Right ventricle myocardium superior (tissue), 1 donor: Measurements from ENCODE around the gene SP110. TPM values are rescaled to one million over a fixed set of nuclear protein-coding genes. Genes with fewer than 3 reads are reported as not detected.

Source experiments
- ATAC-seq: fragments of 200-7000 bp; cut with Tn5 transposase; one replicate; pipeline ENCODE4 v1.9.1; 2020; ENCODE audit warnings: mild to moderate bottlenecking; ENCODE audit not compliant: poor library complexity
- DNase-seq: peaks from one replicate; pipeline ENCODE4 v3.0.0-alpha.2; 2020
- intact Hi-C: fragments of 100-400 bp; cut with DNase I; formaldehyde crosslinking; loops from one replicate; pipeline ENCODE4 v1.11.2; 2022
- total RNA-seq: library from RNA; stranded (reverse); fragmentation: NEBNext Ultra II Directional; extraction: Animal tissue kit (Norgen Biotek cat#: 25700); gene quantifications from one replicate; pipeline ENCODE4 v1.2.1, GENCODE V29; 2021
- donor health status: DM: no; HTN: yes; CAD: no; lungs with severe emphysema.

The SP110 gene
- total RNA-seq, 1 donor from 2014 or later = 8.6 TPM

- intact Hi-C loops = no loop called here
- ATAC-seq (no peak), DNase-seq (no peak)
Measured at GRCh38 chr2:230178546-230179485, 41.0 kb downstream of the SP110 start.

- intact Hi-C loops = no loop called here
- no peak for ATAC-seq
Measured at GRCh38 chr2:230176996-230177395, 42.8 kb downstream of the SP110 start.

GRCh38 chr2:230174466-230174865, 45.3 kb downstream of the SP110 start:
- ATAC-seq = no peak
- DNase-seq = no peak
- intact Hi-C loops = no loop called here

More at GRCh38 chr2:230176996-230177395, 42.8 kb downstream of the SP110 start:
- DNase-seq = no peak

- no peak for DNase-seq
- intact Hi-C loops = no loop called here
- ATAC-seq = no peak
Measured at GRCh38 chr2:230172852-230173251, 46.9 kb downstream of the SP110 start.

- DNase-seq (no peak), ATAC-seq (no peak)
- intact Hi-C loops = no loop called here
Measured at GRCh38 chr2:230172156-230172555, 47.6 kb downstream of the SP110 start.

- DNase-seq = no peak
- ATAC-seq = peak; percentile 45
- intact Hi-C loops = no loop called here
Measured at GRCh38 chr2:230170532-230170931, 49.3 kb downstream of the SP110 start.

- intact Hi-C loops = no loop called here
- DNase-seq (no peak), ATAC-seq (no peak)
Measured at GRCh38 chr2:230166557-230167170, 53.1 kb downstream of the SP110 start.

GRCh38 chr2:230164139-230164538, 55.6 kb downstream of the SP110 start:
- ATAC-seq (no peak), DNase-seq (no peak)
- intact Hi-C loops = loop anchor here (5.0 kb wide), 2 partner anchors 97 to 157 kb away; partner anchors contain the start of gene SLC16A14

- DNase-seq (no peak), ATAC-seq (no peak)
- intact Hi-C loops = loop anchor here (5.0 kb wide), 2 partner anchors 96 to 156 kb away; partner anchors contain the start of gene SLC16A14
Measured at GRCh38 chr2:230162981-230163380, 56.8 kb downstream of the SP110 start.

GRCh38 chr2:230161184-230161583, 58.6 kb downstream of the SP110 start:
- intact Hi-C loops = loop anchor here (5.0 kb wide), 2 partner anchors 94 to 154 kb away; partner anchors contain the start of gene SLC16A14
- ATAC-seq = no peak

GRCh38 chr2:230160112-230160660, 59.6 kb downstream of the SP110 start:
- ATAC-seq = peak; percentile 80
- intact Hi-C loops = loop anchor here (5.0 kb wide), 2 partner anchors 93 to 153 kb away; partner anchors contain the start of gene SLC16A14
- peak; percentile 57 for DNase-seq

More at GRCh38 chr2:230161184-230161583, 58.6 kb downstream of the SP110 start:
- no peak for DNase-seq

- intact Hi-C loops = no loop called here
- no peak for ATAC-seq
- no peak for DNase-seq
Measured at GRCh38 chr2:230158468-230158867, 61.3 kb downstream of the SP110 start.

GRCh38 chr2:230156782-230157699, 62.7 kb downstream of the SP110 start:
- intact Hi-C loops = no loop called here
- ATAC-seq (no peak), DNase-seq (no peak)

- DNase-seq (no peak), ATAC-seq (no peak)
- intact Hi-C loops = no loop called here
Measured at GRCh38 chr2:230155359-230155758, 64.4 kb downstream of the SP110 start.

- no peak for DNase-seq
- intact Hi-C loops = no loop called here
- ATAC-seq = no peak
Measured at GRCh38 chr2:230153390-230153976, 66.3 kb downstream of the SP110 start.

- DNase-seq (no peak), ATAC-seq (no peak)
- intact Hi-C loops = no loop called here
Measured at GRCh38 chr2:230152334-230152733, 67.5 kb downstream of the SP110 start.

GRCh38 chr2:230144355-230144754, 75.4 kb downstream of the SP110 start:
- DNase-seq = no peak
- intact Hi-C loops = no loop called here
- ATAC-seq = no peak

GRCh38 chr2:230140667-230141066, 79.1 kb downstream of the SP110 start:
- DNase-seq = no peak
- ATAC-seq = no peak
- intact Hi-C loops = no loop called here
